Amygdala (tissue), 56 donors: ENCODE measurements around the gene HLCS.
A peak's percentile ranks its signal among the peaks of the same experiment; 100 is the strongest.

Experiments
- DNase-seq, 56 donors: peaks; one replicate each; lab custom pipeline; 2025; lab: John Stamatoyannopoulos, UW

Gene HLCS

GRCh38 chr21:36917471-36918158 is 48.9 kb downstream of the HLCS start:
- peak in 15 of 56 donors; percentile 3 to 42 (median 12) for DNase-seq

- no peak for DNase-seq
Observed at GRCh38 chr21:36916718-36917117, 49.8 kb downstream of the HLCS start.

GRCh38 chr21:36915696-36916245 is 50.7 kb downstream of the HLCS start:
- DNase-seq: no peak

GRCh38 chr21:36915014-36915695 is 51.3 kb downstream of the HLCS start:
- no peak for DNase-seq

GRCh38 chr21:36914244-36915013 is 52.0 kb downstream of the HLCS start:
- DNase-seq: no peak

GRCh38 chr21:36913247-36914169 is 53.0 kb downstream of the HLCS start:
- DNase-seq: no peak

- DNase-seq: peak in 5 of 56 donors; percentile 7 to 30 (median 11)
Observed at GRCh38 chr21:36910581-36911307, 55.7 kb downstream of the HLCS start.

GRCh38 chr21:36909901-36910561 is 56.4 kb downstream of the HLCS start:
- no peak for DNase-seq

- DNase-seq: no peak
Observed at GRCh38 chr21:36909423-36909822, 57.0 kb downstream of the HLCS start.

GRCh38 chr21:36908260-36908908 is 58.1 kb downstream of the HLCS start:
- DNase-seq: no peak

- no peak for DNase-seq
Observed at GRCh38 chr21:36904093-36904666, 62.3 kb downstream of the HLCS start.

GRCh38 chr21:36902793-36903192 is 63.7 kb downstream of the HLCS start:
- no peak for DNase-seq

GRCh38 chr21:36902331-36902730 is 64.1 kb downstream of the HLCS start:
- DNase-seq: no peak

- no peak for DNase-seq
Observed at GRCh38 chr21:36901575-36901974, 64.9 kb downstream of the HLCS start.

GRCh38 chr21:36893581-36893980 is 72.9 kb downstream of the HLCS start:
- DNase-seq: no peak

- no peak for DNase-seq
Observed at GRCh38 chr21:36892201-36892600, 74.3 kb downstream of the HLCS start.

GRCh38 chr21:36891692-36892091 is 74.8 kb downstream of the HLCS start:
- DNase-seq: no peak

GRCh38 chr21:36891121-36891520 is 75.3 kb downstream of the HLCS start:
- no peak for DNase-seq
